Kidney epithelial cell (primary cell): ENCODE data around the gene RNF146. TPM values are rescaled to one million over a fixed set of nuclear protein-coding genes. Genes with fewer than 3 reads are reported as not detected.
"Not testable (repeated sequence)": the region's sequence is repeated elsewhere in the genome, so short reads cannot be mapped to it uniquely, and the experiment has no call there.

Source experiments
- DNase-seq: peaks from one replicate; pipeline ENCODE4 v3.0.0-alpha.2; 2010; ENCODE audit warnings: low read depth
- H3K27me3 ChIP-seq: 2 replicates; pipeline ENCODE4 v1.6.0; 2011; ENCODE audit warnings: low read length; ENCODE audit not compliant: control insufficient read depth, insufficient read depth
- H3K36me3 ChIP-seq: 2 replicates; pipeline ENCODE4 v1.5.1; 2011; ENCODE audit warnings: low read length; ENCODE audit not compliant: control insufficient read depth, insufficient read depth
- H3K4me3 ChIP-seq: 2 replicates; pipeline ENCODE4 v1.5.1; 2011; ENCODE audit warnings: low read depth, mild to moderate bottlenecking, control low read depth, low read length
- CTCF ChIP-seq: IDR thresholded peaks from 2 replicates; pipeline ENCODE4 v1.5.1; 2011; ENCODE audit warnings: mild to moderate bottlenecking, moderate library complexity, low read length, control low read depth, inconsistent platforms; ENCODE audit not compliant: insufficient read depth, poor library complexity, severe bottlenecking
- total RNA-seq: library from RNA; depleted of rRNA; stranded (reverse); fragments of >200 nt; gene quantifications from 2 replicates; pipeline ENCODE4 v1.2.3, GENCODE V29; 2015

RNF146 gene
- total RNA-seq, 1 donor from 2014 or later: 36.2 TPM

DNA sequence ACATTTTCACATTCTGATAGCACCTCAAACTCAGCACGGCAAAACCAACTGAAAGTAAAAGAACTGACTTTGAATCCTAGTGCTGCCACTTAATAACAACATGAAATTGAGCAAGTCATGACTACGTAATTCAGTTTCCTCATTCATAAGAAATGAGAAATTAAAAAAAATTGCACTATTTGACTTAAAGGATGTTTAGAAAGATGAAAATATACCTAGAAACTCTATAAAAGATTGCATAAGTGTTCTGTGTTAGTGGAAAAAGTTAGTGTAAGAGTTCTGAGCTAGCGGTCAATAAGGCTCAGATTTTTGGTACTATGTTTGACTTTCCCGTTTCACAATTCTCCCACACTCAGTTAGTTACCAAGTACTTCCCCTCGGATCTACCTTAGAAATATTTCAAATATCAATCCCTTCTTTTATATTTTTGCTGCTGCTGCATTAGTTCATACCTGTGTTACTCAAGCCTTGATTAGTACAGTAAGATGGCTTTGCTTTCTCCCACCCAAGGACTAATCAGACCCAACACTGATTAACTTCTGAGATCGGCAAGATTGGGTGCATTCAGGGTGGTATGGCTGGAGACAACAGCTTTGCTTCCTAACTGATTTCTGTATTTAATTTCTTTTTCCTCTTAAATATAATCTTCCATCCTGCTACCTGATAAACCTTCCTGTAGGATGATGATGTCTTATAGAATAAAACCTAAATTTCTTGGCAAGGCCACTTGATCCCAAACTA, 50.9 kb downstream of the RNF146 start:
- no peaks in the 10 kb centered on the region for H3K27me3 ChIP-seq
- TF ChIP-seq CTCF: no peak
- no peaks in the 10 kb centered on the region for H3K36me3 ChIP-seq

GRCh38 chr6:127319686-127320085, 53.0 kb downstream of the RNF146 start:
- Histone ChIP-seq H3K36me3 (no peaks in the 10 kb centered on the region), H3K4me3 (no peak overlapping the region), H3K27me3 (no peaks in the 10 kb centered on the region)
- no peak for DNase-seq
- TF ChIP-seq CTCF: no peak

More for the DNA sequence above, 50.9 kb downstream of the RNF146 start:
- H3K4me3 ChIP-seq: no peak overlapping the region
- DNase-seq: no peak

DNA sequence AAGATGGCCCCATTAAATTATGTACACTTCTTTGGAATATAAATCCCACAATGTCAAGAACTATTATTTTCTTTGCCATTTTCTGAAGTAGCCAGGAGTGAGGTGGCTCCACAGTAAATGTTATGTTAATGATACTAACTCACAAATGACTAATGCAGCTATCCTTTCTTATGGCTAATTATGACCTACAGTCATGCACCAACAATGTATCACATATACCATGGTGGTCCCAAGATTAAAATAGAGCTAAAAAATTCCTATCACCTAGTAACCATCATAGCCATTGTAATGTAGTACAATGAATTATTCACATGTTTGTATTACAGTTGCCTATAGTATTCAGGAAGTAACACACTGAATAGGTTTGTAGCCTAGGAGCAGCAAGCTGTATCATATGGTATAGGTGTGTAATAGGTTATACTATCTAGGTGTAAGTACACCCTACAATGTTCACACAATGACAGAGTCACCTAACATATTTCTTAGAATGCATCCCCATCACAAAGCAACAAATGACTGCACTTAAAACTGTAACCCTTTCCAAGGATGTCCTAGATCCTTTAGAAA, 61.5 kb downstream of the RNF146 start:
- no peak for DNase-seq
- no peaks in the 10 kb centered on the region for H3K36me3 ChIP-seq
- H3K4me3 ChIP-seq: no peak overlapping the region
- H3K27me3 ChIP-seq: no peaks in the 10 kb centered on the region
- TF ChIP-seq CTCF: no peak

GRCh38 chr6:127331256-127331655, 64.6 kb downstream of the RNF146 start:
- not testable (repeated sequence) for H3K27me3 ChIP-seq, H3K36me3 ChIP-seq, H3K4me3 ChIP-seq, DNase-seq

GRCh38 chr6:127332383-127332961, 65.8 kb downstream of the RNF146 start:
- DNase-seq: no peak
- TF ChIP-seq CTCF: no peak
- Histone ChIP-seq H3K27me3 (no peaks in the 10 kb centered on the region), H3K36me3 (no peaks in the 10 kb centered on the region), H3K4me3 (no peak overlapping the region)

Other genes with a start within 250 kb of the RNF146 start
- gene RSPO3, start 148.2 kb upstream of the RNF146 start, total RNA-seq: 0.88 and 1.9 TPM in 2 replicates
- gene ECHDC1, start 76.7 kb downstream of the RNF146 start, total RNA-seq: 48.6 and 66.3 TPM in 2 replicates
- 3.6 and 13.5 TPM in 2 replicates for gene KIAA0408, start 192.5 kb downstream of the RNF146 start, total RNA-seq